ENCODE results near the gene RERE. TPM values are rescaled to one million over a fixed set of nuclear protein-coding genes. Genes with fewer than 3 reads are reported as not detected.
"Not testable (repeated sequence)": the region's sequence is repeated elsewhere in the genome, so short reads cannot be mapped to it uniquely, and the experiment has no call there.

RERE gene
- polyA plus RNA-seq, 3 donors: 118 to 137 (median 129) TPM

DNA sequence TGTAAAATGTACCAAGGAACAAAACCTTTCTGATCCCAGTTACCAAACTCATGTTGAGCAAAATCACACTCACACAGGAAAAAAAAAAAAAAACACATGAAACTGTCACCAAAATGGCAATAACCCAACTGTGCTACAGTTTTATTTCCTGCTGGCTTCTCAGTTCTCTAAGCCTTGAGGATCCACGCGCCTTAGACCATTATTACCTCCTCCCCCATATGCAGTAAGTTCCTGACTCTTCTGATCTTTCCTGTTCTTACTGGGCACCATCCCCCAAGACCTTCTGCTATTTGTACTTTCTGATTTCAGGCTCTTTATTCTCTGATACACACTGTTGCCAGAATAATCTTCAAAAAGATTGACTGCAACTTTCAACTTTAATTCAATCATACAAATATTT, 419.9 kb downstream of the RERE start:
- DNase-seq (ENCODE audit: low read depth in 3 of 3, low spot score in 2 of 3): no peak

DNA sequence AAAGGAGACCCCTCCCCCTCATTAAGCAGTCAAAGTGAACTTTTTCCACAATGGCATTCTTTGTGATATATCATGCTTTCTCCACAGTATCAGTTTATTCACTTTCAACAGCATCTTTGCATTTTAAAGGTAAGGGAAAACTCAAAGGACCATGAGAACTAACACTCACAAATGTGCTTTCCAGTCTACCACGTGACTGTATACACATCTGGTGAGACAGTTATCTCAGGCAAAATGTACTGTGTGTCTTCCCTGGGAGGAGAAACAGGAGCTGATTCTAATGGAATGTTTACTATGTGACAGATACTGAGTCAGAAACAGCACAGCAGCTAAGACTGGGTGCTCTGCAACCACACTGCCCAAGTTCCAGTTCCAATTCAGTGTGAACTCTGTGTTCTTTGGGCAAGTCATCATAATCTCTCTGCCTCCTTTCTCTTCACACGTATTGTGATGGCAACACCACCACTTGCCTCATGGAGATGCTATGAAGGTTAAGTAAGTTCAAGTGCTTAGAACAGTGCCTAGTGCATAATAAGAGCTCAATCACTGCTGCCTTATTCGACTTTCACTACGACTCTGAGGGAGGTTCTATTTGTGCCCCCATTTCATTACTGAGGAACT, 420.5 kb downstream of the RERE start:
- no peak for DNase-seq (ENCODE audit: low read depth in 3 of 3, low spot score in 2 of 3)

- DNase-seq (ENCODE audit: low read depth in 3 of 3, low spot score in 2 of 3): no peak
These were observed 421.2 kb downstream of the RERE start for GRCh38 chr1:8396083-8396785.

- DNase-seq (ENCODE audit: low read depth in 3 of 3, low spot score in 2 of 3): no peak
These were observed 422.0 kb downstream of the RERE start for GRCh38 chr1:8395433-8395866.

DNA sequence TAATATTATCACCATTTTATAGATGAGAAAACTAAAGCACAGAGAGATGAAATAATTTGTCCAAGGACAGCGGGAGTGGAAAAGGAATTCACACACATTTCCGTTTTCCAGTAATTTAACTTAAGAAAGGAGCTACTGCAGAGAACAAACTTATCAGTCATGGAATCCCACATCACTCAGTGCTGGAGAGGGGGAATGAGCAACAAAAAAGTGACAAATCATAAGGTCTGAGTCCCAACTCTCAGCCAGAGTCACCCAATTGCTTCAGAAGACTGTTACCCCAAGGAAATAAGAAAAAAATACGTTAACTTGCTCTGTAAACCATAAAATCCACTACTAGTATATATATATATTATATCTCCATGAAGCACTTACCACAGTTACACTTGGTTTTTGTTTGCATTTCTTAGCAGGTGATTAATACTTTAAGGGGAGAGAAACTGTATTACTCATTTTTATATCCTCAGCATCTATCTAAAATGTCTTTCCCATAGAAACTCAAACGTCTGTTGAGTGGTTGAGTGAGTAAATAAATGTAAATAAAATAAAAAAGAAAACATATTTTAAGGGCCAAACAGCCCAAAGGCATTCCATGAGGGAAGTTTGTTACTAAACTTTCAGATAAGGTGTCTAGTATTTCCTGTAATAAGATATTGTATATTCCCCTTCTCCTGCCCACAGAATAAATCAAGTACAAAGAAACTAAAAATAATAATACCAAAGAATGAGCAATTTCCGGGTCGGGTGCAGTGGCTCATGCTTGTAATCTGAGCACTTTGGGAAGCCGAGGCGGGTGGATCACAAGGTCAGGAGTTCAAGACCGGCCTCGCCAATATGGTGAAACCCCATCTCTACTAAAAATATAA, 422.8 kb downstream of the RERE start:
- DNase-seq (ENCODE audit: low read depth in 3 of 3, low spot score in 2 of 3): no peak

DNA sequence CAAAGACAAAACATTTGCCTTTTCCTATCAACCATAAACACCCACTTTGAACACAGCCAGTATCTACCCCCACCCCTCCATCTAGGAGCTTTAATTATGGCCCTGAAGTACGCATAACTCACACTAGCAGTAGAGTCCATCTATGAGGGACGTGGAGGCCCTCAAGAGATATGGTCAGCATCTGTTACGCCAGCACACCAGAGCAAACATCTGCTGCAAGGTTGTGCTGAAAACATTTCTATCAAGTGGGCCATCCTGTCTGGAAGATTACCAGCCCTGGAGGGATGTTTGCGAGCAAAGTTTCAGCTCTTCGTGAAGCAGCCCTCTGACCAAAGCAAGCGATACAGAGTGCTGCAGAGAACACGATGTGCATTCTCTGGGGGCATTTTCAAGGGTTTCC, 424.9 kb downstream of the RERE start:
- no peak for DNase-seq (ENCODE audit: low read depth in 3 of 3, low spot score in 2 of 3)

- DNase-seq (ENCODE audit: low read depth in 3 of 3, low spot score in 2 of 3): no peak
These were observed 426.7 kb downstream of the RERE start for GRCh38 chr1:8390707-8391106.

DNA sequence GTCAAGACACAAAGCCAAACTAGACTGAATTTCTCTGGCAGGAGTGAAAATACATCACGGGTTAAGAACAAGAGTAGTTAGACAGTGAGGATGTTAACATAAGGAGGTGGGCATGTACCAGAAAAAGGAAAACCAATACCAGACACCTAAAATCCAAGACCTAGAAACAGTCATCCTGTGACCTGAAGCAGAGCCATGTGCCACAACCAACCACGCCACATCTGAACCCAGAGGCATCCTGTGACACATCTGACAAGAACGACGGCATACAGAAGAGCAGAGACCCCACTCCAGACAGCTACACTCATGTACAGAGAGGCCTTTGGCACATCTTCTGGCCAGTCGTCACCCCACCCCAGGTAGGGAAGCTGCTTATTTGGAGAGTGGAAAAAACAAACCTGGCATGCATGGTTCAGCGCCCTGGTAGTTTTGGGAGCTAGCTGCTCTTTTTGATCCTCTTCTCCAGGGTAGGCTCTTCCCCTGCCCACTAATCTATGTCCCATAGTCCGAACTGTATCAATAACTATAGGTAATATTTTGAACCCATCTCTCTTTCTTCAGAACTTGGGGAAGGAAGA, 427.4 kb downstream of the RERE start:
- no peak for DNase-seq (ENCODE audit: low read depth in 3 of 3, low spot score in 2 of 3)

DNA sequence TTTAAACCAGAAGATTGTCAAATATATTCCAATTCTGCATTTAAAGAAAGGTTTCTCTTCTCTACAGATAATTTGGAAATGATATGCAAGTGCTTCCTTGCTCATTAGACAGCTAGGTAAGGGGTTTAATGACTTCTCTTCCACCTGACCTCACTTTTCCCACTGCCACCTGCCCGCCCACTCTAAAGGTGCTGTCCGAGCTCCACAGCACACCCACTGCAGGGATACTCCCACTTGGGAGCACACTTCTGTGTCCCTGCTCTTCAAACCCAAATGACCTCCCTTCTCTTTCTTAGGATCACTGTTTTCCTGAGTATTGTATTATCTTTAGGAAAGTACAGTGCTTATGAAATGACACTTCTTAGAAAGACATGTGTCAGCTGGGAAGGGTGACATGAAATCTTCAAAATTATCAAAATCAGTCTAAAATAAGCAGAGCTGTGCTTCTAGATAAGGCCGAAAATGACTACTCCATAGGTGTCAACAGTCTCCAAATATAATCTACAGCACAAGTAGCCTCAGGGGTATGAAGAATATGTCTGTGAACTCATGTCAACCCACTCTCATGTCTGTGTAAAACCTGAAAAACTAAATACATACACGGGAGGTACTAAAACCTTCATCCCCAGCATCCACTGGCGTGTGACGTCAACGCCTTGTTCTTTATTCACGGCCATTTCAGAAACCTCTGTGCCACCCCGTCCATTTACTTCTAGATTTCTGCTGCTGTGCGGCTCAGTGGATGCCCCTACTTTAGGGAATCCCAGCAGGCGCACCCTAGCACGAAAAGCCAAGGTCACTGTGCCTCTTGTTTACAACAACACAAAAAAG, 428.5 kb downstream of the RERE start:
- no peak for DNase-seq (ENCODE audit: low read depth in 3 of 3, low spot score in 2 of 3)

- DNase-seq (ENCODE audit: low read depth in 3 of 3, low spot score in 2 of 3): no peak
These were observed 431.2 kb downstream of the RERE start for GRCh38 chr1:8386247-8386646.

GRCh38 chr1:8384577-8384976, 432.9 kb downstream of the RERE start:
- no peak for DNase-seq (ENCODE audit: low read depth in 3 of 3, low spot score in 2 of 3)

DNA sequence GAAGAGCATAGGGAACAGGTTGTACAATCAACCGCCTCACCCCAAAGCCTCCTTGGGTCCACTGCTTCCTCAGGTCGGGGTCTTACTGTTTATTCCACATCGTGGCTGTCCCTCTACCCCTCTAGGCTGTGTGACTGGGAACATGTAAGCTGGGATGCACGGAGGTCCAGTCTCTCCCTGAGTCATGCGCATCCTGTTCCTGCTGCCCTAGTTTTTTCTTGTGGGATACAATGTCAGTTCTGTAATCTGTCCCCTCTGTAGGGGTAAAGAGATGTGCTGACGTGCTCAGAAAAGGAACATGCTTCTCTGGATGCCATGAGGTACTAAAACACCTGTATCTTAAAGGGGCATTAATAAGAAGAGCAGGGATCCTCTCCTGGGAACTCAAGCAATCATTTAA, 433.4 kb downstream of the RERE start:
- DNase-seq (ENCODE audit: low read depth in 3 of 3, low spot score in 2 of 3): no peak

- DNase-seq (ENCODE audit: low read depth in 3 of 3, low spot score in 2 of 3): no peak
These were observed 434.6 kb downstream of the RERE start for GRCh38 chr1:8382608-8383505.

GRCh38 chr1:8382051-8382505, 435.4 kb downstream of the RERE start:
- DNase-seq (ENCODE audit: low read depth in 3 of 3, low spot score in 2 of 3): no peak

DNA sequence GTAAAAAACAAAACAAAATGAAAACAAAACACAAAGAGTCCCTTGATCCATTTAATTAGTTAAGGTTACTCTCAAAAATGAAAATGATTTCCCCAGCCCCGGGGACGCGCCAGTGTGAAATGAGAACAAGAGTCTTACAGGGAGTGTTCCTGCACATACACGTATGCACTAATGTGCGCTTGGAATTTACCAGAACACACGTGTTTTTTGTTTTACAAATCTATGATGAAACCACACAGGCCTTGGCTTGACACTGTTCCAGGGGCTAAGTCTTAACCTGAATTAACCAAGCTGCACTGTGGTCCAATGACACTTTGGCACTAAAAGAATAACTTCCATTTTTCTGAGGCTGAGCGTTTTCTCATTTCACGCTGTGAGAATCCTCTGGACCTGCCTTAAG, 435.8 kb downstream of the RERE start:
- no peak for DNase-seq (ENCODE audit: low read depth in 3 of 3, low spot score in 2 of 3)

GRCh38 chr1:8380310-8380709, 437.1 kb downstream of the RERE start:
- not testable (repeated sequence) for DNase-seq (ENCODE audit: low read depth in 3 of 3, low spot score in 2 of 3)

DNA sequence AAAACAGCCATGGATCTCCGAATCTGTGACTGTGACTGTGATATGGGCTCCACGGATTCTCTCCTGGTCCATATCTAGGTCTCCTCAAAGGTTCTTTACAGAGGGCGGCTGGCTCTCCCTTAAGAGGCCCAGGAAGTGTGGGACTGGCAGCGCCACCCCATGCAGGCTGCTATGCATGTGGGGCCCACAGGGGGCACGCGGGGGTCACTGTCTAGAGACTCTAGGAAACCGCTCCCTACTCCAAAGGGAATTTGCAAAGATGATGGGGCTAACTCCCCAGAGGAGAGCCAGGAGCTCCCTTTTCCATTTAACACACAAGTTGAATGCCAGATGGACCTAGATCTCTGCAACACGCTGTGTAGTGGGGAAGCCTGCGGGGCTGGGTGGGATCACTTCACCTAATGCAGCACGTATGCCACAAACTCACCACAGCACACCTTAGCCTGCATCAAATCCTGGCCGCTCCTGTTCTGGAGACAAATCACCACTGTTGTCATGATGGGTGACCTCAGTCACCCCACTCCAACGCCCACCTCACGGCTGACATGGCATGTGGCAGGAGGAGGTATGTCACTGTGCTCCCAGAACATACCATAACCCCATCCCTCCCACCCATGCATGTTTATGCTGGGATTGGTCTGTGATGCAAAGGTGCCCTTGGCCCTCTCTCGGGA, 437.8 kb downstream of the RERE start:
- no peak for DNase-seq (ENCODE audit: low read depth in 3 of 3, low spot score in 2 of 3)

DNA sequence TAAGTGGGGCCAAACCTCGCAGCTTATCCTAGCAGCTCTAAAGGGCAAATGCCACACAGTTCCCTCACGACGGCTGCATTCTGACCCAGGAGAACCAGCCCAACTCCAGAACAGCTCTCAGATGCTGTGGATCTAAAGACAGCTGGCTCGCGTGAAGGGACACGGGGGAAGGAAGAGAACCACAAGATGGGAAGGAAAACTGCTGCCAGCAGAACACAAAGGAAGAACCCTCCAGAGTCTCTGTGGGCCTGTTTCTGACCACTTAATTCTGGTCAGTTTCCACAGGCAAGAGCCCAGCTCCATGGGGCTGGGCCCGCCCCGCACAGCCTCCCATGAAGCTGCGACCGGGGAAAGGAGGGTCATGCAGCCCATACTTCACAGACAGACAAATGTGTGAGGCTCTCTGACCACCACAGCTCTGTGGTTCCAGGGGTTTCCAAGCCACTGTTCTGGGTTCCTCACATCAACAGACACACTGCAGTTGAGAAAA, 438.4 kb downstream of the RERE start:
- no peak for DNase-seq (ENCODE audit: low read depth in 3 of 3, low spot score in 2 of 3)

DNA sequence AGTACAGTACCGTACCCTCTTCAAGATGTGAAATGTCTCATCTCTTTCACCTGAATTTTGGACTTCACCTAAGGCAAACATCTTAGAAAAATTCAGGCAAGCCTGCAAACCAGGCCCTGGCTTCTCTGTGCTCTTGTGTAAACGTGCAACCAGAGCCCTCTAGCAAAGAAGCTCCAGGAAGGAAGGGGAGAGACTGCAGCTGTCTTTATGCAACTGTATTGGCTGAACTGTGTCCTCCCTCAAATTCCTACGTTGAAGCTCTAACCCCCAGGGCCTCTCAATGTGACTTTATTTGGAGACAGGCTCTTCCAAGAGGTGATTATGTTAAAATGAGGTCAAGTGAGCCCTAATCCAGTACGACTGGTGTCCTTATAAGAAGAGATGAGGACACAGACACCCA, 439.3 kb downstream of the RERE start:
- no peak for DNase-seq (ENCODE audit: low read depth in 3 of 3, low spot score in 2 of 3)

Measured in right renal cortex interstitium (tissue), 3 donors.